ENCODE data around the gene CALN1.

CALN1 gene

DNA sequence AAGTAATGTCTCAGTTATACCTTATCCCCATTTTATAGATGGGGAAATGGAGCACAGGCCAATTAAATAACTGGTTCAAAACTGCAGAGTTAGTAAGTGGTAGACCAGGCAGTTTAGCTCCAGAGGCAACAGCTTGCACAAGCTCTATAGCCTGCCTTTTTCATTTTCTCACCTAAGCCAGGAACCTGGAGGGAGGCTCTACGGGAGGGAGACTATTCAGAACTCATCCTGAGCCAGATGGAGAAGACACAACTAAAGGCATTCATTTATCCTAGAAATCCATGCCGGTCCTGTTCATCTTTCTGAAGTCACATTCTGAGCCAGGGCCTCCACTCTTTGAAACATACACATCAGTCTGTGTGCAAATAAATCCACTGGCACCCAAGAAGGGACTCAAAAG is 103.2 kb downstream of the CALN1 start:
- TF ChIP-seq, protein P1, sequence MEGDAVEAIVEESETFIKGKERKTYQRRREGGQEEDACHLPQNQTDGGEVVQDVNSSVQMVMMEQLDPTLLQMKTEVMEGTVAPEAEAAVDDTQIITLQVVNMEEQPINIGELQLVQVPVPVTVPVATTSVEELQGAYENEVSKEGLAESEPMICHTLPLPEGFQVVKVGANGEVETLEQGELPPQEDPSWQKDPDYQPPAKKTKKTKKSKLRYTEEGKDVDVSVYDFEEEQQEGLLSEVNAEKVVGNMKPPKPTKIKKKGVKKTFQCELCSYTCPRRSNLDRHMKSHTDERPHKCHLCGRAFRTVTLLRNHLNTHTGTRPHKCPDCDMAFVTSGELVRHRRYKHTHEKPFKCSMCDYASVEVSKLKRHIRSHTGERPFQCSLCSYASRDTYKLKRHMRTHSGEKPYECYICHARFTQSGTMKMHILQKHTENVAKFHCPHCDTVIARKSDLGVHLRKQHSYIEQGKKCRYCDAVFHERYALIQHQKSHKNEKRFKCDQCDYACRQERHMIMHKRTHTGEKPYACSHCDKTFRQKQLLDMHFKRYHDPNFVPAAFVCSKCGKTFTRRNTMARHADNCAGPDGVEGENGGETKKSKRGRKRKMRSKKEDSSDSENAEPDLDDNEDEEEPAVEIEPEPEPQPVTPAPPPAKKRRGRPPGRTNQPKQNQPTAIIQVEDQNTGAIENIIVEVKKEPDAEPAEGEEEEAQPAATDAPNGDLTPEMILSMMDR (IDR thresholded peaks at IDR 0.05; ENCODE audit: low read depth, low read length, missing control alignments), result no peak
- in situ Hi-C loops (cut with HindIII; ENCODE audit: low sequenced_read_pairs), result no loop called here

GRCh38 chr7:72307566-72307965 is 104.6 kb downstream of the CALN1 start:
- H3K4me3 ChIP-seq (ENCODE audit: low read depth, low read length), result no peak overlapping the region
- TF ChIP-seq, protein P1 (IDR thresholded peaks at IDR 0.05; ENCODE audit: low read depth, low read length, missing control alignments), result no peak
- no peak for DNase-seq (ENCODE audit: low read depth)
- in situ Hi-C loops (cut with HindIII; ENCODE audit: low sequenced_read_pairs), result no loop called here

More for the DNA sequence above, 103.2 kb downstream of the CALN1 start:
- no peak overlapping the region for H3K4me3 ChIP-seq (ENCODE audit: low read depth, low read length)
- no peak for DNase-seq (ENCODE audit: low read depth)

DNA sequence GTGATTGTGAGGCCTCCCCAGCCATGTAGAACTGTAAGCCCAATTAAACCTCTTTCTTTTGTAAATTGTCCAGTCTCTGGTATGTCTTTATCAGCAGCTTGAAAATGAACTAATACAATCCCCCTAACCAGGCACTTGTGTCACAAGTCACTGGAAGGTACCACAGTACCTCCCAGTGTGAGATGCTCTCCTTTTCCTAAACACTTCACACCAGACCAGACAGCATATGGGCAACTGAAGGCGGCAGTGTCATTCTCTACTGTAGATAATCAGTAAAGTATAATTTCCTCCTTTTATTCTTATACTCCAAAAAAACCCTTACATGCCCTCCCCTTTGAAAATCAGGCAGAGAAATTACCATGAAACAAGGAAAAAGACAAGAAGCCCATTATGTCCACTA is 113.2 kb downstream of the CALN1 start:
- DNase-seq (ENCODE audit: low read depth), result no peak
- in situ Hi-C loops (cut with HindIII; ENCODE audit: low sequenced_read_pairs), result no loop called here
- H3K4me3 ChIP-seq (ENCODE audit: low read depth, low read length), result no peak overlapping the region
- TF ChIP-seq, protein P1 (IDR thresholded peaks at IDR 0.05; ENCODE audit: low read depth, low read length, missing control alignments), result no peak

DNA sequence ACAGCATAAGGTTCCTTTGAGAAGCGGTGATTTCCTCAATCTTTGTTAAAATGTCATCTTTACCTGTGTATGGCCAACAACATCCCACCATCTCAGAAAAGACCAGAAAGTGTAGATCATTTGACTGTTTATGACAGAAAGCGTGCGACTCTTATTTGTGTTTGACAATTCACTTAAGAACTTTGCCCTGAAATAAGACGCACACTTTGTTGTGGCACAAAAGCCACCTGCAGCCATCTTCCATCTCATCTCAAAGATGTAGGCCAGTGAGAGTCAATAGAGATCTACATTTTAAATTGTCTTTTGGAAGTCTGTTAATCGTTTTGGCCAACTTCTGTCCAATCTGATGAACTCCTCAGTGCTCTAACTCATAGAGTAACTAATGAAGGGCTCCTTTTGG is 114.0 kb downstream of the CALN1 start:
- in situ Hi-C loops (cut with HindIII; ENCODE audit: low sequenced_read_pairs), result no loop called here
- TF ChIP-seq, protein P1 (IDR thresholded peaks at IDR 0.05; ENCODE audit: low read depth, low read length, missing control alignments), result no peak
- H3K4me3 ChIP-seq (ENCODE audit: low read depth, low read length), result no peak overlapping the region
- no peak for DNase-seq (ENCODE audit: low read depth)

- no peak for DNase-seq (ENCODE audit: low read depth)
- in situ Hi-C loops (cut with HindIII; ENCODE audit: low sequenced_read_pairs), result no loop called here
- H3K4me3 ChIP-seq (ENCODE audit: low read depth, low read length), result no peak overlapping the region
- TF ChIP-seq, protein P1 (IDR thresholded peaks at IDR 0.05; ENCODE audit: low read depth, low read length, missing control alignments), result no peak
These were observed 114.5 kb downstream of the CALN1 start for GRCh38 chr7:72297636-72298035.

DNA sequence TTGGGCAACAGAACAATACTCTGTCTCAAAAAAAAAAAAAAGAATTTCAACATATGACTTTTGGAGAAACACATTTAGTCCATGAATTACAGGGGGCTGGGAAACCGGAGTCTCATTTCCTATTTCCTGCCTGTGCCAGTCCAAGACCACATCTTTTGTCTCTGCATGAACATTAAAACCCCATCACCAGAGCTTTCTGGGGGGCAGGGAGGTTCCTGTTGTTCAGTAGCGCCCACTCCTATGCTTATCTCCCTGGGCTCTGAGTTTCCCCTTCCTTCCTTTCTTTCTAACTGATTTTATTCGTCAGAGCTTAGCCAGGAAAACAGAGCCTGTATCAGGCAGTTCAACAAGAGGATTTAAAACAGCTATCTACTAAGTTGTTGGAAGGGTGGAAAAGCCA is 119.3 kb downstream of the CALN1 start:
- in situ Hi-C loops (cut with HindIII; ENCODE audit: low sequenced_read_pairs), result no loop called here
- no peak for DNase-seq (ENCODE audit: low read depth)
- TF ChIP-seq, protein P1 (IDR thresholded peaks at IDR 0.05; ENCODE audit: low read depth, low read length, missing control alignments), result no peak
- H3K4me3 ChIP-seq (ENCODE audit: low read depth, low read length), result no peak overlapping the region

- DNase-seq (ENCODE audit: low read depth), result no peak
- H3K4me3 ChIP-seq (ENCODE audit: low read depth, low read length), result no peak overlapping the region
- in situ Hi-C loops (cut with HindIII; ENCODE audit: low sequenced_read_pairs), result no loop called here
- TF ChIP-seq, protein P1 (IDR thresholded peaks at IDR 0.05; ENCODE audit: low read depth, low read length, missing control alignments), result no peak
These were observed 120.0 kb downstream of the CALN1 start for GRCh38 chr7:72292118-72292517.

Measured in astrocyte of the cerebellum (primary cell).